Karpas-422 (cell line): Measurements from ENCODE around the gene CEBPB. TPM values are rescaled to one million over a fixed set of nuclear protein-coding genes. Genes with fewer than 3 reads are reported as not detected.

ENCODE experiments used
- DNase-seq: peaks from one replicate; pipeline ENCODE4 v3.0.0-alpha.2; 2015
- H2AFZ ChIP-seq: fragments of 200-600 bp; sonication (generic); 2 replicates; pipeline ENCODE4 v1.6.1; 2014; ENCODE audit warnings: antibody characterized with exemption, low read length, mixed read lengths
- H3K27ac ChIP-seq: fragments of 200-600 bp; sonication (generic); 2 replicates; pipeline ENCODE4 v1.5.1; 2014; ENCODE audit warnings: mild to moderate bottlenecking, low read length, moderate library complexity
- H3K27me3 ChIP-seq: fragments of 200-600 bp; sonication (generic); 2 replicates; pipeline ENCODE4 v1.6.1; 2014; ENCODE audit warnings: low read length, mixed read lengths
- H3K36me3 ChIP-seq: fragments of 200-600 bp; sonication (generic); 2 replicates; pipeline ENCODE4 v1.6.1; 2014; ENCODE audit warnings: low read length, mixed read lengths; ENCODE audit not compliant: insufficient read depth
- H3K4me1 ChIP-seq: fragments of 200-600 bp; sonication (generic); 2 replicates; pipeline ENCODE4 v1.6.1; 2014; ENCODE audit warnings: mild to moderate bottlenecking, low read length, mixed read lengths
- H3K4me2 ChIP-seq: fragments of 200-600 bp; sonication (generic); 2 replicates; pipeline ENCODE4 v1.6.1; 2014; ENCODE audit warnings: low read length, low read depth, mild to moderate bottlenecking; ENCODE audit not compliant: poor library complexity, severe bottlenecking
- H3K4me3 ChIP-seq: fragments of 200-600 bp; sonication (generic); 2 replicates; pipeline ENCODE4 v1.5.1; 2014; ENCODE audit warnings: mild to moderate bottlenecking, antibody characterized with exemption, low read length, mixed read lengths
- H3K79me2 ChIP-seq: fragments of 200-600 bp; sonication (generic); 2 replicates; pipeline ENCODE4 v1.6.1; 2014; ENCODE audit warnings: mild to moderate bottlenecking, low read length, mixed read lengths
- H3K9ac ChIP-seq: fragments of 200-600 bp; sonication (generic); 2 replicates; pipeline ENCODE4 v1.6.0; 2014; ENCODE audit warnings: low read length
- H3K9me2 ChIP-seq: fragments of 200-600 bp; sonication (generic), shearing (Covaris generic); replicated peaks from 2 replicates; pipeline ENCODE4 v1.6.0; 2014; ENCODE audit warnings: mild to moderate bottlenecking, low read length, moderate library complexity; ENCODE audit not compliant: insufficient read depth
- H3K9me3 ChIP-seq: fragments of 300-700, 200-600 bp; sonication (generic); 2 replicates; pipeline ENCODE4 v1.6.1; 2014; ENCODE audit warnings: low read length, mixed read lengths
- H4K20me1 ChIP-seq: fragments of 200-600 bp; sonication (generic); 2 replicates; pipeline ENCODE4 v1.6.1; 2014; ENCODE audit warnings: mild to moderate bottlenecking, antibody characterized with exemption, low read length, low read depth; ENCODE audit not compliant: insufficient read depth
- total RNA-seq: library from RNA; depleted of rRNA; stranded (reverse); fragments of >200 nt; shearing (Covaris generic); gene quantifications from 2 replicates; pipeline ENCODE4 v1.2.3, GENCODE V29; 2014; ENCODE audit warnings: low replicate concordance

Gene CEBPB
- total RNA-seq, 1 experiment from 2014 or later: 24.4 TPM

- H3K9me3 ChIP-seq: no peaks in the 10 kb centered on the region
- H2AFZ ChIP-seq: no peak overlapping the region
- H3K79me2 ChIP-seq: peaks cover 8% of the 10 kb centered on the region
- no peak overlapping the region for H3K4me2 ChIP-seq
- H3K9me2 ChIP-seq: no peaks in the 10 kb centered on the region
- H3K27me3 ChIP-seq: no peaks in the 10 kb centered on the region
- peaks cover 3% of the 10 kb centered on the region; the same call in 1 of the 2 replicates for H3K36me3 ChIP-seq
- H3K4me3 ChIP-seq: no peak overlapping the region
- no peak overlapping the region for H3K9ac ChIP-seq
- H3K4me1 ChIP-seq: peaks cover 14% of the 10 kb centered on the region
- no peak for DNase-seq
- peaks cover 29% of the 10 kb centered on the region for H4K20me1 ChIP-seq
- no peak overlapping the region for H3K27ac ChIP-seq
These were observed 3.8 kb downstream of the CEBPB start for GRCh38 chr20:50194422-50194830.

GRCh38 chr20:50194831-50195523, 4.3 kb downstream of the CEBPB start:
- Histone ChIP-seq H3K4me2 (no peak overlapping the region), H3K9me2 (no peaks in the 10 kb centered on the region), H3K27ac (no peak overlapping the region), H3K4me3 (no peak overlapping the region), H3K4me1 (peaks cover 13% of the 10 kb centered on the region), H2AFZ (no peak overlapping the region), H3K27me3 (no peaks in the 10 kb centered on the region), H3K9me3 (no peaks in the 10 kb centered on the region), H3K36me3 (peaks cover 3% of the 10 kb centered on the region; the same call in 1 of the 2 replicates), H3K79me2 (peaks cover 8% of the 10 kb centered on the region), H4K20me1 (peaks cover 29% of the 10 kb centered on the region), H3K9ac (no peak overlapping the region)
- no peak for DNase-seq

- no peak overlapping the region for H3K4me2 ChIP-seq
- no peak for DNase-seq
- H3K36me3 ChIP-seq: peaks cover 3% of the 10 kb centered on the region; the same call in 1 of the 2 replicates
- H3K9ac ChIP-seq: no peak overlapping the region
- no peaks in the 10 kb centered on the region for H3K9me3 ChIP-seq
- no peaks in the 10 kb centered on the region for H3K27me3 ChIP-seq
- H4K20me1 ChIP-seq: peaks cover 29% of the 10 kb centered on the region
- no peak overlapping the region for H3K4me3 ChIP-seq
- peaks cover 8% of the 10 kb centered on the region for H3K79me2 ChIP-seq
- H3K27ac ChIP-seq: no peak overlapping the region
- no peak overlapping the region for H2AFZ ChIP-seq
- H3K9me2 ChIP-seq: no peaks in the 10 kb centered on the region
- peaks cover 11% of the 10 kb centered on the region for H3K4me1 ChIP-seq
These were observed 5.0 kb downstream of the CEBPB start for GRCh38 chr20:50195524-50196120.

- Histone ChIP-seq H3K27me3 (no peaks in the 10 kb centered on the region), H3K4me2 (no peak overlapping the region), H3K9ac (no peak overlapping the region), H3K9me2 (no peaks in the 10 kb centered on the region), H3K79me2 (peaks cover 8% of the 10 kb centered on the region), H2AFZ (no peak overlapping the region), H3K9me3 (no peaks in the 10 kb centered on the region), H3K4me1 (peaks cover 11% of the 10 kb centered on the region), H4K20me1 (peaks cover 29% of the 10 kb centered on the region), H3K4me3 (no peak overlapping the region), H3K36me3 (peaks cover 3% of the 10 kb centered on the region; the same call in 1 of the 2 replicates), H3K27ac (no peak overlapping the region)
- no peak for DNase-seq
These were observed 5.6 kb downstream of the CEBPB start for GRCh38 chr20:50196248-50196647.

- H4K20me1 ChIP-seq: peaks cover 29% of the 10 kb centered on the region
- H3K4me3 ChIP-seq: no peak overlapping the region
- H3K9me2 ChIP-seq: no peaks in the 10 kb centered on the region
- H3K27ac ChIP-seq: no peak overlapping the region
- peaks cover 8% of the 10 kb centered on the region for H3K79me2 ChIP-seq
- peaks cover 11% of the 10 kb centered on the region for H3K4me1 ChIP-seq
- no peak overlapping the region for H3K9ac ChIP-seq
- H2AFZ ChIP-seq: no peak overlapping the region
- no peaks in the 10 kb centered on the region for H3K9me3 ChIP-seq
- H3K27me3 ChIP-seq: no peaks in the 10 kb centered on the region
- DNase-seq: no peak
- H3K36me3 ChIP-seq: peaks cover 3% of the 10 kb centered on the region; the same call in 1 of the 2 replicates
- H3K4me2 ChIP-seq: no peak overlapping the region
These were observed 6.3 kb downstream of the CEBPB start for GRCh38 chr20:50196896-50197295.

- Histone ChIP-seq H3K9me3 (no peaks in the 10 kb centered on the region), H3K4me1 (peaks cover 7% of the 10 kb centered on the region), H3K4me2 (no peak overlapping the region), H3K36me3 (peaks cover 3% of the 10 kb centered on the region; the same call in 1 of the 2 replicates), H3K9ac (no peak overlapping the region), H3K27me3 (no peaks in the 10 kb centered on the region), H3K9me2 (no peaks in the 10 kb centered on the region), H4K20me1 (peaks cover 27% of the 10 kb centered on the region), H3K4me3 (no peak overlapping the region), H3K79me2 (peaks cover 7% of the 10 kb centered on the region), H2AFZ (no peak overlapping the region), H3K27ac (no peak overlapping the region)
- no peak for DNase-seq
These were observed 7.0 kb downstream of the CEBPB start for GRCh38 chr20:50197463-50198179.

GRCh38 chr20:50198180-50198666, 7.6 kb downstream of the CEBPB start:
- no peak overlapping the region for H3K4me3 ChIP-seq
- no peak for DNase-seq
- H3K9me3 ChIP-seq: no peaks in the 10 kb centered on the region
- peaks cover 21% of the 10 kb centered on the region for H4K20me1 ChIP-seq
- H2AFZ ChIP-seq: no peak overlapping the region
- peaks cover under 1% of the 10 kb centered on the region; the same call in 1 of the 2 replicates for H3K4me1 ChIP-seq
- no peaks in the 10 kb centered on the region for H3K9me2 ChIP-seq
- no peak overlapping the region for H3K9ac ChIP-seq
- no peak overlapping the region for H3K27ac ChIP-seq
- H3K27me3 ChIP-seq: no peaks in the 10 kb centered on the region
- H3K79me2 ChIP-seq: peaks cover under 1% of the 10 kb centered on the region; the same call in 1 of the 2 replicates
- H3K4me2 ChIP-seq: no peak overlapping the region
- no peaks in the 10 kb centered on the region for H3K36me3 ChIP-seq

- Histone ChIP-seq H3K79me2 (no peaks in the 10 kb centered on the region), H3K4me2 (no peak overlapping the region), H3K4me3 (no peak overlapping the region), H3K4me1 (no peaks in the 10 kb centered on the region), H3K27me3 (no peaks in the 10 kb centered on the region), H4K20me1 (peaks cover 16% of the 10 kb centered on the region), H3K36me3 (no peaks in the 10 kb centered on the region), H3K27ac (no peak overlapping the region), H3K9ac (no peak overlapping the region), H2AFZ (no peak overlapping the region), H3K9me3 (peaks cover under 1% of the 10 kb centered on the region; the same call in 1 of the 2 replicates), H3K9me2 (no peaks in the 10 kb centered on the region)
- DNase-seq: no peak
These were observed 8.1 kb downstream of the CEBPB start for GRCh38 chr20:50198716-50199115.
